ENCODE measurements around the gene TCTA. TPM values are rescaled to one million over a fixed set of nuclear protein-coding genes. Genes with fewer than 3 reads are reported as not detected.
"Not testable (repeated sequence)": the region's sequence is repeated elsewhere in the genome, so short reads cannot be mapped to it uniquely, and the experiment has no call there.

Gene TCTA
- total and polyA plus RNA-seq, 9 of the 15 experiments (the other 6 are each of a cell fraction or from before 2014, with no cell fraction given): 4.0 to 15.4 (median 8.2) TPM

DNA sequence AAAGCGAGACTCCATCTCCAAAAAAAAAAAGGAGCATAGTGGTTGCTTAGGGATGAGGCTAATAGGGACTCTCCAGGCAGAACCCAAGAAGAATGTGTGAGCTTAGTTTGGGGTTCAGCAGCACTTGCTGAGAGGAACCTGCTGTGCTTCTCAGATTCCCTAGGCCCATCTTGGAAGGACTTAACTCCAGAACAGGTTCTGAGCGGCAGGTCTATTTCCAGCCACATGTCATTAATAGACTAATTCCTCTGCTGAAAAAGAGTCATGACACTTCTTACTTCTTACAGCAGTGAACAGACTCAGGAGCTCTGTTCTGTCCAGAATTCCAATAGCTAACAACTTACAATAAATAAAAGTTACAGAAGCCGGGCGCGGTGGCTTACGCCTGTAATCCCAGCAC lies 22.9 kb upstream of the TCTA start:
- intact Hi-C loops (cut with micrococcal nuclease) (no loop called here), in situ Hi-C loops (cut with MboI) (no loop called here)
- CTCF ChIA-PET (ENCODE audit: low intra/inter-chr PET ratio): no interaction called here
- Histone ChIP-seq H3K4me1 (replicated peaks in 1 of 2; ENCODE audit: control insufficient read depth in 2 of 2, insufficient read depth in 2 of 2, low read length in 2 of 2) (peaks cover 6 to 15% of the 10 kb centered on the region in 2 experiments; a peak in 4 of 5 replicates), H3K36me3 (ENCODE audit: control insufficient read depth, insufficient read depth, low read length) (peaks cover 13% of the 10 kb centered on the region; the same call in 2 of the 3 replicates), H3K79me2 (ENCODE audit: control insufficient read depth, insufficient read depth, low read length) (peaks cover 90% of the 10 kb centered on the region), H4K20me1 (replicated peaks; ENCODE audit: control insufficient read depth, insufficient read depth, low read length) (peaks cover 18% of the 10 kb centered on the region), H3K9ac (ENCODE audit: insufficient read depth in 1 of 2, low read depth in 2 of 2, low read length in 2 of 2) (no peak overlapping the region), H3K9me3 (replicated peaks; ENCODE audit: control insufficient read depth, insufficient read depth, low read depth, low read length) (no peaks in the 10 kb centered on the region), H3K27me3 (ENCODE audit: control insufficient read depth in 2 of 2, insufficient read depth in 2 of 2, low read length in 2 of 2) (no peaks in the 10 kb centered on the region), H3K9me1 (ENCODE audit: control insufficient read depth, insufficient read depth, low read length) (no peaks in the 10 kb centered on the region), H3K4me3 (no peak overlapping the region), H3K27ac (ENCODE audit: extremely low read depth, low read depth, low read length) (no peak overlapping the region), H3K4me2 (ENCODE audit: insufficient read depth, low read length) (no peak overlapping the region), H2AFZ (ENCODE audit: low read depth, low read length) (no peak overlapping the region)
- ATAC-seq: no peak
- no peak for FAIRE-seq
- POLR2A ChIA-PET: interaction anchor here (0.6 to 2.0 kb wide), 4 partner anchors 10 to 1386 kb away, joined by 3 to 6 read pairs (median 4); partner anchors contain the start of gene RHOA
- no peak for DNase-seq (ENCODE audit: extremely low read depth in 1 of 4, low spot score in 3 of 4)
- BruUV-seq (replicated peaks): no TSS peak
- 99% methylated on average over 6 of the region's 6 CpGs for WGBS (ENCODE audit: insufficient coverage, low coverage, missing lambda C conversion rate)
- no peak for TF ChIP-seq HIVEP1 (CRISPR knock-in tag; IDR thresholded peaks at IDR 0.05)
- no peak for TF ChIP-seq FUS (optimal IDR thresholded peaks at IDR 0.05; ENCODE audit: low read depth, low read length)
- TF ChIP-seq, protein P1, sequence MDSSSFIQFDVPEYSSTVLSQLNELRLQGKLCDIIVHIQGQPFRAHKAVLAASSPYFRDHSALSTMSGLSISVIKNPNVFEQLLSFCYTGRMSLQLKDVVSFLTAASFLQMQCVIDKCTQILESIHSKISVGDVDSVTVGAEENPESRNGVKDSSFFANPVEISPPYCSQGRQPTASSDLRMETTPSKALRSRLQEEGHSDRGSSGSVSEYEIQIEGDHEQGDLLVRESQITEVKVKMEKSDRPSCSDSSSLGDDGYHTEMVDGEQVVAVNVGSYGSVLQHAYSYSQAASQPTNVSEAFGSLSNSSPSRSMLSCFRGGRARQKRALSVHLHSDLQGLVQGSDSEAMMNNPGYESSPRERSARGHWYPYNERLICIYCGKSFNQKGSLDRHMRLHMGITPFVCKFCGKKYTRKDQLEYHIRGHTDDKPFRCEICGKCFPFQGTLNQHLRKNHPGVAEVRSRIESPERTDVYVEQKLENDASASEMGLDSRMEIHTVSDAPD (CRISPR knock-in tag; IDR thresholded peaks at IDR 0.05): no peak
- TF ChIP-seq PPARD (CRISPR knock-in tag; IDR thresholded peaks at IDR 0.05): no peak
- TF ChIP-seq ZNF3 (CRISPR knock-in tag; IDR thresholded peaks at IDR 0.05): no peak
- TF ChIP-seq PCBP2 (IDR thresholded peaks at IDR 0.05; ENCODE audit: low read depth, low read length, poor library complexity, severe bottlenecking): no peak
- TF ChIP-seq BMI1 (IDR thresholded peaks at IDR 0.05; ENCODE audit: low read length): no peak
- no peak for TF ChIP-seq ZNF165 (CRISPR knock-in tag; IDR thresholded peaks at IDR 0.05; ENCODE audit: borderline replicate concordance)
- no peak for TF ChIP-seq CBFB (CRISPR knock-in tag; IDR thresholded peaks at IDR 0.05)

DNA sequence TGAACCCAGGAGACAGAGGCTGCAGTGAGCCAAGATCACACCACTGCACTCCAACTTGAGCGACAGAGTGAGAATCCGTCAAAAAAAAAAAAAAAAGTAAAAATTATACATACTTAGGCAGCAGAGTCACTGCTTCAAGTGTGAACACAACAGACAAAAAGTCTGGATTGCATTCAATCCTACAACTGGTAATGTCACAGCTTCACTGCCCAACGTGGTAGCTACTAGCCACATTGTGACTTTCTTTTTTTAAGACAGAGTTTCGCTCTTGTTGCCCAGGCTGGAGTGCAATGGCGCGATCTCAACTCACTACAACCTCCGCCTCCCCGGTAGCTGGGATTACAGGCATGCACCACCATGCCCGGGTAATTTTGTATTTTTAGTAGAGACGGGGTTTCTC lies 20.9 kb upstream of the TCTA start:
- 95% methylated on average over 7 of the region's 10 CpGs for WGBS (ENCODE audit: insufficient coverage, low coverage, missing lambda C conversion rate)
- H3K9me1 ChIP-seq (ENCODE audit: control insufficient read depth, insufficient read depth, low read length); H3K27ac ChIP-seq (ENCODE audit: extremely low read depth, low read depth, low read length); intact Hi-C loops (cut with micrococcal nuclease); FAIRE-seq; DNase-seq (ENCODE audit: extremely low read depth in 1 of 4, low spot score in 3 of 4); H2AFZ ChIP-seq (ENCODE audit: low read depth, low read length); CTCF ChIA-PET (ENCODE audit: low intra/inter-chr PET ratio); H3K27me3 ChIP-seq (ENCODE audit: control insufficient read depth in 2 of 2, insufficient read depth in 2 of 2, low read length in 2 of 2); BruUV-seq (replicated peaks); H3K4me3 ChIP-seq; H3K4me2 ChIP-seq (ENCODE audit: insufficient read depth, low read length); H3K9me3 ChIP-seq (replicated peaks; ENCODE audit: control insufficient read depth, insufficient read depth, low read depth, low read length); ATAC-seq; in situ Hi-C loops (cut with MboI); H3K9ac ChIP-seq (ENCODE audit: insufficient read depth in 1 of 2, low read depth in 2 of 2, low read length in 2 of 2): not testable (repeated sequence)
- Histone ChIP-seq H3K4me1 (replicated peaks in 1 of 2; ENCODE audit: control insufficient read depth in 2 of 2, insufficient read depth in 2 of 2, low read length in 2 of 2) (peaks cover 5 to 11% of the 10 kb centered on the region in 2 experiments; a peak in 3 of 5 replicates), H4K20me1 (replicated peaks; ENCODE audit: control insufficient read depth, insufficient read depth, low read length) (peaks cover 19% of the 10 kb centered on the region), H3K36me3 (ENCODE audit: control insufficient read depth, insufficient read depth, low read length) (peaks cover 29% of the 10 kb centered on the region), H3K79me2 (ENCODE audit: control insufficient read depth, insufficient read depth, low read length) (peaks cover 90% of the 10 kb centered on the region)
- POLR2A ChIA-PET: interaction anchor here (0.5 to 2.0 kb wide), 2 partner anchors 17 to 290 kb away, joined by 3 to 8 read pairs; no protein-coding TSS in a partner anchor

All from K562 (cell line).